GM20000 (cell line): ENCODE data around the gene SLC35C1.

Source experiments
- DNase-seq: peaks from one replicate; pipeline ENCODE4 v3.0.0; 2012; ENCODE audit warnings: low spot score
- TF ChIP-seq, protein P1 (sequence below): IDR thresholded peaks from 2 replicates; pipeline ENCODE4 v1.5.1; 2012; ENCODE audit warnings: mild to moderate bottlenecking, control low read depth; ENCODE audit errors: extremely low read depth, missing control alignments

The SLC35C1 gene

DNA sequence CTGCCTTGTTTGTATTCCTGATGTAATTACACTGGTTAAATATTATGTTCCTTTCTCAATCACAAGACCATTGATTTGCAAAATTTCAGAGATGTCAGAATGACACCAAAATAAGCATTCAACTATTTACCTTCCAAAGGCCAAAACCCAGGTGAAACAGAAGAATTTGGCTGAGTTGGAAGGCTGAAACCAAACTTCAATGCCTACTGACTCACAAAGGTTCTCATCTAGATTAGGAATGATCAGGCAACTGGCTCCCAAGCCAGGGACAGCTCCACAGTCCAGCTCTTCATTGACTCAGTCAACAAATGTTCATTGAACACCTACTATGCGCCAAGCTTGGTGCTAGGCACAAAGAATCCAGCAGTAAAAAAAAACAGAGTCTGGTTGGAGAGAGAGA, 13.4 kb upstream of the SLC35C1 start:
- TF ChIP-seq, protein P1, sequence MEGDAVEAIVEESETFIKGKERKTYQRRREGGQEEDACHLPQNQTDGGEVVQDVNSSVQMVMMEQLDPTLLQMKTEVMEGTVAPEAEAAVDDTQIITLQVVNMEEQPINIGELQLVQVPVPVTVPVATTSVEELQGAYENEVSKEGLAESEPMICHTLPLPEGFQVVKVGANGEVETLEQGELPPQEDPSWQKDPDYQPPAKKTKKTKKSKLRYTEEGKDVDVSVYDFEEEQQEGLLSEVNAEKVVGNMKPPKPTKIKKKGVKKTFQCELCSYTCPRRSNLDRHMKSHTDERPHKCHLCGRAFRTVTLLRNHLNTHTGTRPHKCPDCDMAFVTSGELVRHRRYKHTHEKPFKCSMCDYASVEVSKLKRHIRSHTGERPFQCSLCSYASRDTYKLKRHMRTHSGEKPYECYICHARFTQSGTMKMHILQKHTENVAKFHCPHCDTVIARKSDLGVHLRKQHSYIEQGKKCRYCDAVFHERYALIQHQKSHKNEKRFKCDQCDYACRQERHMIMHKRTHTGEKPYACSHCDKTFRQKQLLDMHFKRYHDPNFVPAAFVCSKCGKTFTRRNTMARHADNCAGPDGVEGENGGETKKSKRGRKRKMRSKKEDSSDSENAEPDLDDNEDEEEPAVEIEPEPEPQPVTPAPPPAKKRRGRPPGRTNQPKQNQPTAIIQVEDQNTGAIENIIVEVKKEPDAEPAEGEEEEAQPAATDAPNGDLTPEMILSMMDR = no peak
- no peak for DNase-seq

DNA sequence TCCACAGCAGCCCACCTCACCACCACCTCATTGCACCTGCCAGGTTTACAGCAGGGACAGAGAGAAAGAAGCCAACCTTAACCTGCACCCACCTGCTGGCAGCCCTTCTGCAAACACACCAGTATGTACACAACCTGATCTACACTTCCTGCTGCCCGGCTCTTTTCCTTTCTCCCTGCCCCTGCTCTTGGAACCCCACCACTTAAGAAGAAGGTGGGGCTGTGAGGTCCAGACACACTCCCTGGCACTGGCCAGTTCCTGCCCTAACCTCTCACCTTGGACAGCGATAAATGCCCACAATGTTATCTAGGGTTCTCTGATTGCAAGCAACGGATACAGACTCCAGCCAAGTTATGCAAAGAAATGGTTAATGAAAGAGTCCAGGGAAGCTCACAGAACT, 10.8 kb upstream of the SLC35C1 start:
- DNase-seq = no peak
- TF ChIP-seq, protein P1 = no peak

DNA sequence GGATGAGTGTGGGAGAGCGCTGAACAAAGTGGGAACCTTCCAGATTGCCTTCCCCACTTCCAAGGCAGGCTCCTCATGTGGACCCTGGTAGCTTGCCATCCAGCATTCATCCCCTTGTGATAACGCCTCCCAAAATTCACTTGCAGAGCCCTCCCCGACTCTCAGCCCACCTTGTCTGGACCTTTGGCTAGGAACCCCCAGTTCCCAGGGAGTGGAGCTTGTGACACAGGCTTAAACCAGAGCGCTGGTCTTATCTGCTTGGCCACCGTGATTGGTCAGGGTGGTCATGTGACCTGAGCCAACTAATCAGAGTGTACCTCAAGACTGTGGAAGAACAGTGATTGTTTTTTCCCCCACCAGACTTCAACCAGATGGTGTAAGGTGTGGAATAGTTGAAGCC, 9.6 kb upstream of the SLC35C1 start:
- TF ChIP-seq, protein P1 = no peak
- DNase-seq = peak; percentile 4

DNA sequence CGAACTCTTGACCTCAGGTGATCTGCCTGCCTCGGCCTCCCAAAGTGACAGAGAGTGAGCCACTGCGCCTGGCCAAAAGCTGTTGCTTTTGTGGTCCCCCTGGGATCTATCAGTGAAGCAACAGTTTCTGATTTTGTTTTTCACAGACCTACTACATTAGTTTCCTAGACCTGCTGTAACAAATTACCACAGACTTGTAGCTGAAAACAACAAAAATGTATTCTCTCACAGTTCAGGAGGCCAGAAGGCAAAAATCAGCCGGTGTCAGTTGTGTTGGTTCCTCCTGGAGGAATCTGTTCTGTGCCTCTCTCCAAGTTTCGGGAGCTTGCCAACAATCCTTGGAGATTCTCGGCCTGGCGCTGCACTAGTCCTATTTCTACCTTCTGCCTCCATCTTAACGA, 8.5 kb upstream of the SLC35C1 start:
- DNase-seq = no peak
- TF ChIP-seq, protein P1 = no peak

DNA sequence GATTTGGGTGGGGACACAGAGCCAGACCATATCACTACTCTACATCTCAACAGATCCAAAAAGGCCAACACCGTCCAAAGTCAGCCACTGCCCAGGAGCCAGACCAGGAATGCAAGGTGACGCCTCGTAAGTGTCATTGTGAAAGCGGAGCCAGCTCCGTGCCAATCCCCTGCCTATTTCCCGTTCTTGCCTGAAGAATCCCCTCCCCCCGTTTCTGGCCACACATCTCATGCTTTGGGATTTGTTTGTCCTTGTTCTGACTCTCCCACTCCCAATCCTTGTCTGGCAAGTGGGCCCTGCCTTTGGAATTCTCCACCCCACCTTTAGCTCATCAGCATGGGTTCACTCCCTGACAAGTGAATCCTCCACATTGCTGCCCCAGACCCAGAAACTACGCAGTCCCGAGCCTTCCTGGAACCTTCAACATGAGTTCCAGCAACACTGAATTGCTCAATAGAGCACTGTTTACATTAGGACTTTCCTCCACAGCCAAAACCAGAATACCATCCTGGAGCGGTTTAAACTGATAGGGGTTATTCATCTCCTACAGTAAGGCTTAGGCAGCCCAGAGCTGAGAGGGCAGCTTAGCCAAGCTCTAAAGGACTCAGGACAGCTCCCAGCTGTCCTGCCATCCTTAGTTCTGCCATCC, 6.0 kb upstream of the SLC35C1 start:
- peak; percentile 11 for DNase-seq
- TF ChIP-seq, protein P1 = no peak

DNA sequence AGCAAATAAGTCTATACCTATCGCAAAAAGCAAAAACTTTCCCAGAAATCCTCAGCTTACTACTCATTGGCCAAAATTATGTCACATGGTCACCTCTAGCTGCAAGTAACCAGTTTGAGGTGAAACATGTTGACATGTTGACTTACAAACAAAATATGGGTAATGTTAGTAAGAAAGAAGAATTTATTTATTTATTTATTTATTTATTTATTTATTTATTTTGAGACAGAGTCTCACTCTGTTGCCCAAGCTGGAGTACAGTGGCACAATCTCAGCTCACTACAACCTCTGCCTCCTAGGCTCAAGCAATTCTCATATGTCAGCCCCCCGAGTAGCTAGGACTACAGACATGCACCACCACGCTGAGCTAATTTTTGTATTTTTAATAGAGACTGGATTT, 5.4 kb upstream of the SLC35C1 start:
- DNase-seq = no peak
- TF ChIP-seq, protein P1 = no peak

DNA sequence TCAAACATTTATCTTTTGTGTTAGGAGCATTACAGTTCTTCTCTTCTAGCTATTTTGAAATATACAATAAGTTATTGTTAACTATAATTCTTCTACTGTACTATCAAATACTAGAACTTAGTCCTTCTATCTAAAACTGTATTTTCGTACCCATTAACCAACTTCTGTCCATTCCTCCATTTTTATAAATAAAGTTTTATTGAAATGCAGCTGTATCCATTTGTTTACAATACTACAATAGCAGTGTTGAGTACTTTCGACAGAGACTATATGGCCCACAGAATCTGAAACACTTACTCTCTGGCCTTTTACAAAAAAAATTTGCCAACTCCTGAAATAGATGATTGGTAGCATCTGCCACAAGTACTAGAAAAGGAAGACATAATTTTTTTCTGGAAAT, 4.7 kb upstream of the SLC35C1 start:
- TF ChIP-seq, protein P1 = no peak
- DNase-seq = no peak
